Right renal cortex interstitium (tissue), 3 donors: ENCODE measurements around the gene LRRC74A. TPM values are rescaled to one million over a fixed set of nuclear protein-coding genes. Genes with fewer than 3 reads are reported as not detected.

ENCODE experiments used
- DNase-seq, 3 donors: peaks; one replicate each; pipeline ENCODE4 v3.0.0-alpha.2; 2013; ENCODE audit warnings: low read depth in 3 of 3, low spot score in 2 of 3
- polyA plus RNA-seq, 3 donors: library from polyadenylated mRNA; unstranded; fragments of 120-200 nt; gene quantifications; one replicate each; pipeline ENCODE4 v1.2.1, GENCODE V29; 2013; ENCODE audit not compliant: insufficient read length in 3 of 3

LRRC74A gene
- polyA plus RNA-seq, 3 donors = not detected

GRCh38 chr14:76808990-76809389 lies 17.2 kb upstream of the LRRC74A start:
- no peak for DNase-seq

- no peak for DNase-seq
These were observed 15.7 kb upstream of the LRRC74A start for GRCh38 chr14:76810525-76810924.

- no peak for DNase-seq
These were observed 15.2 kb upstream of the LRRC74A start for GRCh38 chr14:76810953-76811400.

GRCh38 chr14:76811561-76811960 lies 14.6 kb upstream of the LRRC74A start:
- no peak for DNase-seq

GRCh38 chr14:76812093-76812421 lies 14.2 kb upstream of the LRRC74A start:
- no peak for DNase-seq

GRCh38 chr14:76812422-76813383 lies 13.5 kb upstream of the LRRC74A start, which contains the start of gene ANGEL1:
Gene ANGEL1, minus strand, starts transcription at chr14:76812882. Its CDS starts 55 bp downstream, at chr14:76812827.
- peak; percentile 79 to 88 (median 79) for DNase-seq

GRCh38 chr14:76814726-76815645 lies 11.2 kb upstream of the LRRC74A start:
- DNase-seq = no peak

GRCh38 chr14:76820700-76821099 lies 5.5 kb upstream of the LRRC74A start:
- no peak for DNase-seq

- no peak for DNase-seq
These were observed 1.6 kb downstream of the LRRC74A start for GRCh38 chr14:76827696-76828296.

GRCh38 chr14:76828339-76829012 lies 2.3 kb downstream of the LRRC74A start:
- no peak for DNase-seq

GRCh38 chr14:76829013-76829365 lies 2.8 kb downstream of the LRRC74A start:
- no peak for DNase-seq

- DNase-seq = no peak
These were observed 3.6 kb downstream of the LRRC74A start for GRCh38 chr14:76829650-76830421.

GRCh38 chr14:76830556-76830955 lies 4.3 kb downstream of the LRRC74A start:
- no peak for DNase-seq

GRCh38 chr14:76832503-76832988 lies 6.3 kb downstream of the LRRC74A start:
- no peak for DNase-seq

- DNase-seq = no peak
These were observed 6.8 kb downstream of the LRRC74A start for GRCh38 chr14:76833011-76833410.

GRCh38 chr14:76834241-76834661 lies 8.0 kb downstream of the LRRC74A start:
- DNase-seq = no peak

GRCh38 chr14:76836029-76836630 lies 9.9 kb downstream of the LRRC74A start:
- DNase-seq = no peak

- no peak for DNase-seq
These were observed 11.3 kb downstream of the LRRC74A start for GRCh38 chr14:76837524-76837923.

- DNase-seq = no peak
These were observed 16.2 kb downstream of the LRRC74A start for GRCh38 chr14:76842414-76842813.
